Measurements from ENCODE around the gene LGR6. TPM values are rescaled to one million over a fixed set of nuclear protein-coding genes. Genes with fewer than 3 reads are reported as not detected.

The LGR6 gene
- total and polyA plus RNA-seq, 3 donors from 2014 or later: 8.1 to 18.4 (median 8.3) TPM

DNA sequence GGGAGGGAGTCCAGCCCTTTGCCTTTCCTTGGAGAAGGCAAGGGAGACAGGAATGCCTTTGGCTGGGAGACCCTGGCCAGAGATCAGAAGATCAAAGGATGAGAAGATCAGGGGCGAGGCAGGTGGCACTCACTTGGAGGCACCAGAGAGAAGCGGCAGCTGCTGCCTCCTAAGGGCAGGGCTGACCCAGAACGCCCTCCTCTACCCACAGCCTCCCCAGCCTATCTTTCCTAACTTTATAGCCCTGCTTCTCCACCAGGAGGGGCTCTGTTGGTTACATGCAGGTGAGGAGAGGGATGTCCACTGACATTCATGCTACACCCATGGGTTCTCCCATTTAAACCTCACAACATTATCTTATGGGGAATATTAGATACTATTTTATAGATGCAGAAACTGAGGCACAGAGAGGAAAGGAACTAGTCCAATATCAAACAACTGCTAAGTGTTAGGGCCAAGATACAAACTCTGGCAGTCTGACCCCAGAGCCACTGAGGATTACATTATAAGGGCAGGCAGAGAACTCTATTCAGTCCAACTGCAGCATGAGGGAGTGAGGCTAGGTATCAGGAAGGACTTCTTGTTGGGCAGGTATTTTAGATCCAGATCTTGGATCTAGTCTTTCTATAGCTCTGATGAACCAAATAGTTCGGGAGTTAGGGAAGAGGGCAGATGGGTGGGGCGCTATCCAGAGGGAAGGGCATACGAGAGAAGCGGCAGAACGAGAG is 19.9 kb downstream of the LGR6 start:
- no peak overlapping the region for H3K27ac ChIP-seq
- no peaks in the 10 kb centered on the region for H3K27me3 ChIP-seq
- TF ChIP-seq, protein P1, sequence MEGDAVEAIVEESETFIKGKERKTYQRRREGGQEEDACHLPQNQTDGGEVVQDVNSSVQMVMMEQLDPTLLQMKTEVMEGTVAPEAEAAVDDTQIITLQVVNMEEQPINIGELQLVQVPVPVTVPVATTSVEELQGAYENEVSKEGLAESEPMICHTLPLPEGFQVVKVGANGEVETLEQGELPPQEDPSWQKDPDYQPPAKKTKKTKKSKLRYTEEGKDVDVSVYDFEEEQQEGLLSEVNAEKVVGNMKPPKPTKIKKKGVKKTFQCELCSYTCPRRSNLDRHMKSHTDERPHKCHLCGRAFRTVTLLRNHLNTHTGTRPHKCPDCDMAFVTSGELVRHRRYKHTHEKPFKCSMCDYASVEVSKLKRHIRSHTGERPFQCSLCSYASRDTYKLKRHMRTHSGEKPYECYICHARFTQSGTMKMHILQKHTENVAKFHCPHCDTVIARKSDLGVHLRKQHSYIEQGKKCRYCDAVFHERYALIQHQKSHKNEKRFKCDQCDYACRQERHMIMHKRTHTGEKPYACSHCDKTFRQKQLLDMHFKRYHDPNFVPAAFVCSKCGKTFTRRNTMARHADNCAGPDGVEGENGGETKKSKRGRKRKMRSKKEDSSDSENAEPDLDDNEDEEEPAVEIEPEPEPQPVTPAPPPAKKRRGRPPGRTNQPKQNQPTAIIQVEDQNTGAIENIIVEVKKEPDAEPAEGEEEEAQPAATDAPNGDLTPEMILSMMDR (IDR thresholded peaks at IDR 0.05): no peak
- TF ChIP-seq POLR2A (IDR thresholded peaks at IDR 0.05): no peak
- H3K4me1 ChIP-seq: no peaks in the 10 kb centered on the region
- intact Hi-C loops (cut with DNase I; ENCODE audit: low total_unique reads): no loop called here
- WGBS, 2 donors: 38 to 44% methylated on average over 8 of the region's 8 CpGs
- no peaks in the 10 kb centered on the region for H3K9me3 ChIP-seq
- H3K4me3 ChIP-seq: peak overlapping the region in 1 of 2 donors; percentile 23
- no peaks in the 10 kb centered on the region for H3K36me3 ChIP-seq (ENCODE audit: low read depth, missing control alignments)
- no peak for DNase-seq

DNA sequence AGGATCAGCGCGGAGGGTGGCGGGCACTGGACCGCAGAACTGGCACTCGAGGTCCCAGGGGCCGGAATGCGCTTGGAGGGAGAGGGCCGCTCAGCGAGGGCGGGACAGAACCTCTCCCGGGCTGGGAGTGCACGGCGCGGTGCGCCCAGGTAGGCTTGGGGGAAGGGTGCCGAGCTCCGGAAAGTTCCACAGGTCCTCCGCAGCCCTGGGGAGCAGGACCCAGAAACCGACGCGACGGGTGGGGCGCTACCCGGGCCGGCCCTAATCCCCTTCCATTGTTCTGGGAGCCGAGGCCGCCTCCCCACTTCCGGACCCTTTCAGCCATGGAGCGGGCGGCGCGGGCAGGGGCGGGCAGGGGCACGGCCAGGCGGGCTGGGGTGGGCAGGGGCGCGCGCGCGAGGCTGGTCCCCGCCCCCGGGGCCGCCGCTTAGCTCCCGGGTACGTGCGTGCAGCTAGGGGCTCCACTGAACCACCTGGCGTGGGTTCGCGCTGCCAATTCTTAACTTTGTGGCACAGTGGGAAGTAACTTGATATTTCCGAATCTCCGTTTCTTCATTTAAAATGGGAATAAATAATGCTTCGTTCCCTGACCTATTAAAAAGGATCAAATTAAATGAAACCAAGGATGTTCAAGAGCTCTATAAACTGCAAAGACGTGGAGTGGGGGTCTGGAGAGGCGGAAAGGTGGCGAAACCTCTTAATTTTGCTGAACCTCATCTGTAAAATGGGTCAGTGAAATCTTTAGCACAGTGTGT is 20.7 kb downstream of the LGR6 start:
- intact Hi-C loops (cut with DNase I; ENCODE audit: low total_unique reads): no loop called here
- DNase-seq: no peak
- Histone ChIP-seq H3K4me1 (no peaks in the 10 kb centered on the region), H3K27me3 (no peaks in the 10 kb centered on the region), H3K27ac (no peak overlapping the region), H3K9me3 (no peaks in the 10 kb centered on the region), H3K4me3 (peak overlapping the region in 1 of 2 donors; percentile 23), H3K36me3 (ENCODE audit: low read depth, missing control alignments) (no peaks in the 10 kb centered on the region)
- WGBS, 2 donors: 7% methylated on average over 24 to 56 of the region's 56 CpGs
- no peak for TF ChIP-seq POLR2A (IDR thresholded peaks at IDR 0.05)
- TF ChIP-seq, protein P1 (IDR thresholded peaks at IDR 0.05): no peak

DNA sequence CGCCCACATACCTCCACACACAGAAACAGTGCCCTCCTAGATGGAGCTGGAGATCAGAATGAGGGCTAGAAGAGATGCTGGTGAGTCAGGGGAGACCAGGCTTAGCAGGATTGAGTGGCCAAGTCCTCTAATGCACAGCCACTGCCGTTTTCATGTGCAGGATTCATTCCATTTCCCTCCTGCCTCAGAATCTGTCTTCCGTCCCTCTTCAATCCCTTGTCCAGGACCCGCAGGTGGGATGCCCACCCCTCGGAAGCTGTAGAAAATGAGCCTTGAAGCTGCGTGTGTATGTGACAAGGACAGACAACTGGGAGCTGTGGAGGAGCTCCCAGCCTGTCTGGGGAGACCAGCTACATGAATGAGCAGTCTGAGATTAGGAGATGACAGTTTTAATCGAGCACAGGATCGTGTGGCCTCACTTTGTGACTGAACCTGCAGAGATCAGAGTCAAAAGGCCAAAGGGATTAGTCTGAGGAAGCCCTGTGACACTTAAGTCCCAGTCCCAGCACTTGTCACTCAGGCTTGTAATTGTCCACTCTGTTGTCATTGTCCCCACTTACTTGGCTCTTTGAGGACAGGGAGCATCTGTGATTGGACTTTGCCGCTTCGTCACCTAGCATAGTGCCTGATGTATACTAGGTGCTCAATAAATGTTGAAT is 22.0 kb downstream of the LGR6 start:
- intact Hi-C loops (cut with DNase I; ENCODE audit: low total_unique reads): no loop called here
- WGBS, 2 donors: 76 to 82% methylated on average over 8 to 10 of the region's 10 CpGs
- no peak for TF ChIP-seq POLR2A (IDR thresholded peaks at IDR 0.05)
- TF ChIP-seq, protein P1 (IDR thresholded peaks at IDR 0.05): no peak

DNA sequence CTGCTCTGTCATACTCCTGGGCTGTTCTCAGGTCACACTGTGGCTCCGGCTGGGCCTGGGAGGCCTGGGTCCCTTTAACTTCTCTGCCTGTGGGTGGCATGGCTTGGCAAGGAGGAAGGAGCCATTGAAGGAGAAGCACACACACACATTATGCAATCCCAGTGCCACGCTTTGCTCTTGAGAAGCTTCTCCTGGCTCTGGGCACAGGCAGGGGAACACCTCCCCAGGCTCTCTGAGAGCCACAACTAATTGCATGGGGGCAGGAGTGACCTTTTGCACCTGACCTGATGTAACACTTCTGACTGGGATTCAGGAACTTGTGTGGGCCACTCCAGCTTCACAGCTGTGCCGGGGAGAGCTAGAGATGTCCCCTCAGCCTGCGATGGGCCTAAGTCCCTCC is 23.1 kb downstream of the LGR6 start:
- 84 to 88% methylated on average over 1 to 4 of the region's 4 CpGs for WGBS, 2 donors
- no peak for DNase-seq
- H3K9me3 ChIP-seq: no peaks in the 10 kb centered on the region

More for the DNA sequence above, 22.0 kb downstream of the LGR6 start:
- H3K27ac ChIP-seq: no peak overlapping the region
- no peaks in the 10 kb centered on the region for H3K36me3 ChIP-seq (ENCODE audit: low read depth, missing control alignments)
- H3K4me3 ChIP-seq: no peak overlapping the region
- H3K4me1 ChIP-seq: no peaks in the 10 kb centered on the region
- no peaks in the 10 kb centered on the region for H3K27me3 ChIP-seq
- H3K9me3 ChIP-seq: no peaks in the 10 kb centered on the region
- no peak for DNase-seq

More for the DNA sequence above, 23.1 kb downstream of the LGR6 start:
- Histone ChIP-seq H3K4me1 (no peaks in the 10 kb centered on the region), H3K36me3 (ENCODE audit: low read depth, missing control alignments) (no peaks in the 10 kb centered on the region), H3K27me3 (no peaks in the 10 kb centered on the region), H3K4me3 (no peak overlapping the region), H3K27ac (no peak overlapping the region)
- intact Hi-C loops (cut with DNase I; ENCODE audit: low total_unique reads): no loop called here
- TF ChIP-seq, protein P1 (IDR thresholded peaks at IDR 0.05): no peak
- no peak for TF ChIP-seq POLR2A (IDR thresholded peaks at IDR 0.05)

Data from testis (tissue), 3 donors.